Large intestine (tissue), 3 donors: ENCODE measurements around the gene SEZ6. TPM values are rescaled to one million over a fixed set of nuclear protein-coding genes. Genes with fewer than 3 reads are reported as not detected.

ENCODE experiments used
- DNase-seq, 2 donors: peaks; one replicate each; pipeline versions ENCODE4 v3.0.0 to v3.0.0-alpha.2; 2013
- H3K27ac ChIP-seq: one replicate; pipeline ENCODE4 v1.5.1; 2013; ENCODE audit warnings: low read length
- H3K27me3 ChIP-seq: 2 replicates; pipeline ENCODE4 v1.6.1; 2013; ENCODE audit warnings: low read length; ENCODE audit not compliant: control insufficient read depth, insufficient read depth
- H3K36me3 ChIP-seq: 2 replicates; pipeline ENCODE4 v1.6.1; 2013; ENCODE audit warnings: low read length; ENCODE audit not compliant: control insufficient read depth, insufficient read depth
- H3K4me1 ChIP-seq: one replicate; pipeline ENCODE4 v1.6.1; 2013; ENCODE audit warnings: low read length; ENCODE audit not compliant: control insufficient read depth, insufficient read depth
- H3K4me3 ChIP-seq: one replicate; pipeline ENCODE4 v1.5.1; 2013; ENCODE audit warnings: low read length
- H3K9me3 ChIP-seq: one replicate; pipeline ENCODE4 v1.6.1; 2013; ENCODE audit warnings: mild to moderate bottlenecking, low read depth, low read length, moderate library complexity; ENCODE audit not compliant: control insufficient read depth
- WGBS: methylation state at CpG from one replicate; pipeline ENCODE4 v1.1.5; 2013; ENCODE audit warnings: low lambda C conversion rate; ENCODE audit not compliant: insufficient coverage; 5-methylcytosine and 5-hydroxymethylcytosine counted together
- polyA plus RNA-seq: library from polyadenylated mRNA; unstranded; fragments of 120-200 nt; gene quantifications from one replicate; pipeline ENCODE4 v1.2.1, GENCODE V29; 2013

Gene SEZ6
- polyA plus RNA-seq, 1 donor: 4.6 TPM

DNA sequence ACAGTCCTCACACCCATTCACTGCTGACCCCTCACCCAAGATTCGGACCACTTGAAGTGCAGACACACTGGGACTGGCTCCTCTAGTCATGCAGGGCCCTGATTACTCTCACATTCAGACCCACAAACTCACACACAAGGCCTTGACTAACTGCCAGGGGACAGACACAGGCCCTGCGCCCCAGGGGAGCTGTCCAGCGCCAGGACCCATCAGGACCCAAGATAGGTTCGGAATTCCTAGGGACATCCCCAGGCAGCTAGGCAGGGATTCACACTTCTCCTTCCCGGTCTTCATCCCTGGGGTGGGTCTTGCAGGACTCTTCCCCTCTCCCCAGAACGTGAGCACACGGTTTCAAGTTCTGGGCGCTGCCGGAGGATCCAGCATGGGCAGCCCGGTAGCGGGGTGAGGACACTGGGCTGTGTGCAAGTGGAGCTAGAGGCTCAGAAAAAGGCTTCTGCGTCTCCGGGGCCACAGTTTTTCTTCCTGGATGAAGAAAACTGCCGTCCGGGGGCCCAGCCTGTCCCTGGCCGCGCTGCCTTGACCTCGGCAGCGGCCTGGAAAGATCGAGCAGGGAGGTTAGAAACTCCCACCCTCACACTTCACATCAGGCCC, 1.6 kb downstream of the SEZ6 start:
- peaks cover 88% of the 10 kb centered on the region for H3K27me3 ChIP-seq
- H3K9me3 ChIP-seq: peaks cover 3% of the 10 kb centered on the region
- no peaks in the 10 kb centered on the region for H3K36me3 ChIP-seq
- WGBS: no CpG with 5 or more reads among the region's 20 CpGs
- H3K4me3 ChIP-seq: no peak overlapping the region
- DNase-seq: no peak
- no peaks in the 10 kb centered on the region for H3K4me1 ChIP-seq
- no peak overlapping the region for H3K27ac ChIP-seq

DNA sequence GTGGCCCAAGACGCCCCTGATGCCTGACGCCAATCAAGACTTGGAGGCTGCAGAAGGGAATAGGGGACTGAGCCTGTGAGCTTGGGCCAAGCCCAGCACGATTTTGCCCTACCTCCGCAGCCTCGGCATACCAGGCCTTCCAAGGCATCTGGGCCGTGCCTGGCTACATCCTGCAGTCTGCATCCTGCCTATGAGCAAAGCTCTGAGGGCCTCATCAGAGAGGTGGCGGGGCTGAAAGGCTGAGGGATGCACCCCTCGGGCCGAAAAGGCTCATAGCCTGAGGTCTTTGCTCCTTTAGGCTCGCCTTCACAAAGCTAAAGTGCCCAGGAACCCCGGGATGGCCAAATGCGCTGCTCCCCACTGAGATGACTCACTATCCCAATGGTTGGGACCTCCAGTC, 2.5 kb downstream of the SEZ6 start:
- Histone ChIP-seq H3K27ac (no peak overlapping the region), H3K4me3 (no peak overlapping the region), H3K4me1 (no peaks in the 10 kb centered on the region), H3K9me3 (peaks cover 3% of the 10 kb centered on the region), H3K36me3 (no peaks in the 10 kb centered on the region), H3K27me3 (peaks cover 82% of the 10 kb centered on the region)
- WGBS: no CpG with 5 or more reads among the region's 12 CpGs
- DNase-seq: no peak

DNA sequence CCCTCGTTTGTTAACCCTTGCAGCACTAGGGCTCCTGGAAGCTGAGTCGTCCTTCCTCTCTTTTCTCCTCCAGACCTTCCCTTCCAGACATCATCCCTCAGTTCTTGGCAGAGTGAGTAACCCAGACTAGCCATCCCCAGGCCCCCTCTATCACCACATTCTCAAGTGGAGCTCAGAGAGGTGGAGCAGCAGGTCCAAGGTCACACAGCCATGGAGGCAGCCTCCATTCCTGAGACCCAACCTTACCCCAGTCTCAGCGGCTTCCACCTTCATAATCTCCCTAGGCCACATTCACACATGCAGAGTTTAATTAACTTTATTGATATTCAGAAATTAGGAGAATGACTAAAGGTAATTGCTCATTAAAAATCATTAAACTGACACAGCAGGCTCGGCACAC, 3.0 kb downstream of the SEZ6 start:
- WGBS: no CpG with 5 or more reads among the region's 4 CpGs
- Histone ChIP-seq H3K27me3 (peaks cover 81% of the 10 kb centered on the region), H3K4me1 (no peaks in the 10 kb centered on the region), H3K27ac (no peak overlapping the region), H3K9me3 (peaks cover 3% of the 10 kb centered on the region), H3K4me3 (no peak overlapping the region), H3K36me3 (no peaks in the 10 kb centered on the region)
- no peak for DNase-seq

DNA sequence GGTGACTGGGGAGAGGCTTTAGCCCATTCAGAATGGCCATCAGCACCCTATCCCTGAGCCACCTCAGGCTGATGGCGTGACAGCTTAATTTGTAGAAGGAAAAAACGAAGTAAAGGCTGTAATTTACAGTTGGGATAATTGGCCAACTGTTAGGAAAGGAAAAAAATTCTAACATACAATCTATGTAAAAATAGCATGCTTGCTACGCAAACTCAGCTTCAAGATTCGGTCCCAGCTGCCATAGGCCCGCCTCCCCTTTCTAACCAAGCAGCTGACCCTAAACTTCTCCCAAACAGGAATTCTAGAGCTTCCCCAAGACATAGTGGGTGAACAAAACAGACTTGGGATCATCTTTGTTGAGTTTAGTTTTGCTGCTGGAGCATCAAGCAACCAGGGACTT, 4.9 kb downstream of the SEZ6 start:
- Histone ChIP-seq H3K27me3 (peaks cover 74% of the 10 kb centered on the region), H3K27ac (no peak overlapping the region), H3K4me1 (no peaks in the 10 kb centered on the region), H3K4me3 (no peak overlapping the region), H3K9me3 (peaks cover 3% of the 10 kb centered on the region), H3K36me3 (no peaks in the 10 kb centered on the region)
- WGBS: 38% methylated on average over 1 of the region's 5 CpGs
- DNase-seq: no peak

- no peak overlapping the region for H3K27ac ChIP-seq
- no peaks in the 10 kb centered on the region for H3K9me3 ChIP-seq
- no peaks in the 10 kb centered on the region for H3K4me1 ChIP-seq
- peaks cover 61% of the 10 kb centered on the region for H3K27me3 ChIP-seq
- no peak overlapping the region for H3K4me3 ChIP-seq
- DNase-seq: no peak
- H3K36me3 ChIP-seq: no peaks in the 10 kb centered on the region
- WGBS: no CpG with 5 or more reads among the region's 5 CpGs
Observed at GRCh38 chr17:28999206-28999605, 6.6 kb downstream of the SEZ6 start.

- Histone ChIP-seq H3K4me1 (no peaks in the 10 kb centered on the region), H3K9me3 (no peaks in the 10 kb centered on the region), H3K36me3 (no peaks in the 10 kb centered on the region), H3K27me3 (peaks cover 47% of the 10 kb centered on the region), H3K4me3 (no peak overlapping the region), H3K27ac (no peak overlapping the region)
- no CpG with 5 or more reads among the region's 1 CpG for WGBS
- no peak for DNase-seq
Observed at GRCh38 chr17:28997806-28998205, 8.0 kb downstream of the SEZ6 start.

DNA sequence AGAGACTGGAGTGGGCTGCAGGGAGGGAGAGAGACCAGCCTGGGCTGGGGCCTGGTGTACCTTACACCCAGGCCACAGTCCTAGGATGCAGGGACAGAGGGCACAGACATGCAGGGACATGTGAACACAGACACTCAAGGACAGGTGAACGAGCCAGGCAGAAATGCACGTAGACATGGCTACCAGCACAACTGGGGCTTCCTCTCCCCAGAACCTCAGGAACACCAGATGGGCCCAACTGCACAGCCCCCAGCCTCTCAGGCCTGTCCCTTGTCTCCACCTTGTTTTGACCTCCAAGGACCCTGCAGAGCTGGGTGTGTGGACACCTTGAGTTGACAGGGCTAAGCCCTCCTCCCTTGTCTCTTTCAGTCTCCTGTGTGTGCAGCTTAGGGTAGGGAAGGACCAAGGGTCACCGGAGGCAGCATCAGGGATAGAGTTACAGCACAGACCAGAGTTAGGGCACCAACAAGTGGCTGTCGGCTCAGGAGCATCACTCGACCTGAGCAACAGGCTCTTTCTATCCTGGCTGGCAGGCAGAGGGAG, 9.2 kb downstream of the SEZ6 start:
- H3K9me3 ChIP-seq: no peaks in the 10 kb centered on the region
- H3K36me3 ChIP-seq: no peaks in the 10 kb centered on the region
- WGBS: no CpG with 5 or more reads among the region's 5 CpGs
- H3K4me1 ChIP-seq: peaks cover 3% of the 10 kb centered on the region
- peaks cover 36% of the 10 kb centered on the region for H3K27me3 ChIP-seq
- no peak overlapping the region for H3K4me3 ChIP-seq
- no peak for DNase-seq
- no peak overlapping the region for H3K27ac ChIP-seq

DNA sequence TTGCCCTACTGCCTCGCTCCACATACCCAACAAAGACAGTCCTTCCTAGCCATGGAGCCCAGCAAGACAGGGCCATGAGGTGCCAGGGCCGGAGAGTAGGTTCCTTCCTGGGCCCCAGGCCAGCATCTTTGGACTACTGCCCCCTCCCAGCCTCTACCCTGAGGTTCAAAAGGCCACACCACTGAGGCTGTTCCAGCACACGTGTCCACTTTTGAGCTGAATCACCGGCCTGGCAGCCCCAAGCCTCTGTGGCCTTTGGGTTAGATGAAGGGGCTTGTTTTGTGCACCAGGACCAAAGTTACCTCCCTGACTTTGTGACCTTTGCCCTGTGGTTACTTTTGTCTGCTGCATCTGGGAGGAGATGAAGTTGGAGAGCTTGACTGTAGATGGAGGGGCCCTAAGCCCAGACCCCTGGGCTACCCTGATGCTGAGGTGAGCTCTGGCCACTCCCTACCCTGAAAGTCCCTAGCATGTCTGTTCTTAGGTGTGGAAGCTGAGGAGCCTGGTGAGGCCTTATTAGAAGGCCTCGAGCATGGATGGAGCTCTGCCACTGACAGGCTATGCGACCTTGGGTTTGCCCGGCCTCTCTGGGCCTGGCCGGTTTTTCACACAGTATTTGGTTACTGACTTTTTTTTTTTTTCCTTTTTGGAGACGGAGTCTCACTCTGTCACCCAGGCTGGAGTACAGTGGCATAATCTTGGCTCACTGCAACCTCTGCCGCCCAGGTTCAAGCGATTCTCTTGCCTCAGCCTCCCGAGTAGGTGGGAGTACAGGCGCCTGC, 12.0 kb downstream of the SEZ6 start:
- Histone ChIP-seq H3K4me1 (peaks cover 3% of the 10 kb centered on the region), H3K4me3 (no peak overlapping the region), H3K27me3 (peaks cover 12% of the 10 kb centered on the region), H3K36me3 (no peaks in the 10 kb centered on the region), H3K27ac (no peak overlapping the region), H3K9me3 (no peaks in the 10 kb centered on the region)
- no CpG with 5 or more reads among the region's 13 CpGs for WGBS
- DNase-seq: no peak

DNA sequence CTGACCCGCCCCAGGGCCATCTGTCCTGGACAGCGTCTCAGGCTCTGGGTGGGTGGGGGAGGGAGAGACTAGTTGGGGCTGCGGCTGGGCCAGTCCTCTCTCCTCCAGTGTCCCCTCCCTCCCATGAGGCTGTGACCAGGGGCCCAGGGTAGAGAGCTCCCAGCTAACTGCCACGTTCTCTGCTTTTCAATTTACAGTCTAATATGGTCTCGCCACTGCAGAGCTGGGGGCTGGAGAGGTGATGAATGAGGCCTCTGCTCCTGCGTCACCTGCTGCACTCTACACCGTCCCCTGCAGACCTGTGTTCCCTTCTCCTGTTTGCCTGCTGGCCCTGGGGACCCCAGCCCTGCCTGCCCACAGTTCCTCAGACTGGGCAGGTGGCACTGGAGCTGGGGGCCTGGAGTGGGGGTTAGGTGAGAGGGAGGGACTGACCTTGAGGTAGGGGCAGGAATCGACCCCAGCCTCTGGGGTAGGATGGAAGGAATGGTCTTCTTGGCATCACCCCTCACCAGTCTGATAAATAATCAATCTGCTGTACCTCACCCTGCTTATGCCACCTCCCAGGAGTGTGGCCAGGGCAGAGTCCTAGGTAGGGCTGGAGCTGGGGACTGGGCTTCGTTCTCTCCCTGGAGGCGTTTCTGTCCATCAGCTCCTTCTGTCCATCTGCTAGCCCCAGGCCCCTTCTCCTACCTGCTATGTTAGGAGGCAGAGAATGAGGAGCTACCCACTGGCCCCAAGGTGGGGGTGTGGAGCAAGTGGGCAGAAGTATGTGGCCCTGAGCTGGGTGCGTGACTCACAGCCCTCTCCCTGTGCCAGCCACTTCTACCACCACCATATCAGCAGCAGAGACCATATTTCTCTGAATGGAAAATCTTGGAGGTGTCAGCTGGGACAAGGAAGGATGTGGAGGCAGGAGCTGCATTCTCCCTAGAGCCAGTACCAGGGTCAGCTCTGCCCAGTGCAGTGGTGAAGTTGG, 12.9 kb downstream of the SEZ6 start:
- Histone ChIP-seq H3K36me3 (no peaks in the 10 kb centered on the region), H3K27me3 (peaks cover 10% of the 10 kb centered on the region), H3K9me3 (no peaks in the 10 kb centered on the region), H3K4me1 (peaks cover 3% of the 10 kb centered on the region), H3K27ac (no peak overlapping the region), H3K4me3 (no peak overlapping the region)
- DNase-seq: no peak
- WGBS: no CpG with 5 or more reads among the region's 11 CpGs

DNA sequence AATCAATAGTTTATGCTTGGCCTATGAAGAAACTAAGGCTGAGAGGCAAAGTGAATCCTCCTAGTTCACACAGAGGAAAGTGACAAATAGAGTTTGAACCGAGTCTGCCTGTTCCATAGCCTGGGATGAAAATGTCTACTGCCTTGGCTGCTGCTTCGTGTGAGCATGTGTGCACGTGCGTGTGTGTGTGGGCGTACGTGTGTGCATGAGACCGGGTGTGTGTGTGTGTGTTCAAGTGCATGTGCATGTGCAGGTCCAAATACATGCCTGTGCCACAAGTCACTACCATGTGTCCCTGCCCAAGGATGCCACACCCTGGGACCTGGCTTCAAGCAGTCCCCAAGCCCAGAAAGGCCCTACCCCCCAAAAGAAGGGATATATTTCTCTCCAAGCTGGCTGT, 13.6 kb downstream of the SEZ6 start:
- peaks cover 9% of the 10 kb centered on the region for H3K4me1 ChIP-seq
- WGBS: no CpG with 5 or more reads among the region's 7 CpGs
- no peaks in the 10 kb centered on the region for H3K9me3 ChIP-seq
- no peaks in the 10 kb centered on the region for H3K36me3 ChIP-seq
- no peak for DNase-seq
- peaks cover 4% of the 10 kb centered on the region for H3K27me3 ChIP-seq
- H3K4me3 ChIP-seq: no peak overlapping the region
- H3K27ac ChIP-seq: no peak overlapping the region
